GM12875 (cell line): ENCODE data around the gene SLC29A1.

Experiments
- H3K4me3 ChIP-seq: one replicate; pipeline ENCODE4 v1.5.1; 2011; ENCODE audit warnings: low read depth, low read length, control low read depth
- TF ChIP-seq, protein P1 (sequence below): IDR thresholded peaks from 2 replicates; pipeline ENCODE4 v1.5.1; 2011; ENCODE audit warnings: low read depth, mild to moderate bottlenecking, control low read depth, inconsistent platforms, low read length, moderate library complexity, borderline replicate concordance; ENCODE audit not compliant: insufficient read depth

Gene SLC29A1

DNA sequence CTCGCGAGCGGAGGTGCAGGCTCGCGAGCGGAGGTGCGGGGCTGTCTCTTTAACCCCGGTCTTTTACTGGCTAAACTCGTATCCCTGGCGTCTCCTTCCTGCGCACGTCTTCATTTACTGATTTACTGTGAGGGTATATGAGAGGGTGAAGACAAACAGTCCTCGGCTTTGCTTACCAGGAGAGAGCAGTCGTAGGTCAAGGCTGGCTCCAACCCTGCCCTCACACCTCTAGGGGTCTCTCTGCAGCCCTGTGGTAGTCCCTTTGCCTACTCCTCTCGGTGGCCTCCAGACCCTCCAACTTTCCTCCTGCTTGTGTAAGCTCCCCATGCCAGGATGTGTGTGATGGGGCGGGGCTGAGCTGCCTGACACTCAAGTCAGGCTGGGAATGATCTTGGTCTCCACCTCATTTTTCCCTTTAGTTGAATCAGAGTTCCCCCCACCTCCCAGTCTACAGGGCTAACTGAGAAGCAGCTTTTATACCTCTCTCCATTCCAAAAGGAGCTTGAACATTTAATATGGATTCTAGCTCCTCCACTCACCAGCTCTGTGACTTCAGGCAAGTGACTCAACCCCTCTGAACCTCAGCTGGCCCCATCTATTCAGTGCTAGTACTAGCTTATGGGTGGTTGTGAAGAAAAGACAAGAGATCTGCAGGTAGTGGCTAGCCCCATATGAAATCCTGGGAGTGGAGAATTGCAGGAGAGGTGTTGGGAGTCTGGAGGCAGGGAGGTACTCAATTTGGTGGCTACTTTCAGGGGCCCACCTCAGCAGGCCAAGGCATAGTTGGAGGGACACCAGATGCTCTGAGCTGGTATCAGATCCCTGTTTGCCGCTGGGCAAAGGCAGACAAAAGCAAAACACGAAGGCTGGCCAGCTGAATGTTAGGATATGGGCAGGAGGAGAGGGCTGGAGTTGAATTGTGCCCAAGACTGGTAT, 902 bp downstream of the SLC29A1 start:
- H3K4me3 ChIP-seq, result peak overlapping the region; percentile 50
- TF ChIP-seq, protein P1, sequence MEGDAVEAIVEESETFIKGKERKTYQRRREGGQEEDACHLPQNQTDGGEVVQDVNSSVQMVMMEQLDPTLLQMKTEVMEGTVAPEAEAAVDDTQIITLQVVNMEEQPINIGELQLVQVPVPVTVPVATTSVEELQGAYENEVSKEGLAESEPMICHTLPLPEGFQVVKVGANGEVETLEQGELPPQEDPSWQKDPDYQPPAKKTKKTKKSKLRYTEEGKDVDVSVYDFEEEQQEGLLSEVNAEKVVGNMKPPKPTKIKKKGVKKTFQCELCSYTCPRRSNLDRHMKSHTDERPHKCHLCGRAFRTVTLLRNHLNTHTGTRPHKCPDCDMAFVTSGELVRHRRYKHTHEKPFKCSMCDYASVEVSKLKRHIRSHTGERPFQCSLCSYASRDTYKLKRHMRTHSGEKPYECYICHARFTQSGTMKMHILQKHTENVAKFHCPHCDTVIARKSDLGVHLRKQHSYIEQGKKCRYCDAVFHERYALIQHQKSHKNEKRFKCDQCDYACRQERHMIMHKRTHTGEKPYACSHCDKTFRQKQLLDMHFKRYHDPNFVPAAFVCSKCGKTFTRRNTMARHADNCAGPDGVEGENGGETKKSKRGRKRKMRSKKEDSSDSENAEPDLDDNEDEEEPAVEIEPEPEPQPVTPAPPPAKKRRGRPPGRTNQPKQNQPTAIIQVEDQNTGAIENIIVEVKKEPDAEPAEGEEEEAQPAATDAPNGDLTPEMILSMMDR, result no peak

DNA sequence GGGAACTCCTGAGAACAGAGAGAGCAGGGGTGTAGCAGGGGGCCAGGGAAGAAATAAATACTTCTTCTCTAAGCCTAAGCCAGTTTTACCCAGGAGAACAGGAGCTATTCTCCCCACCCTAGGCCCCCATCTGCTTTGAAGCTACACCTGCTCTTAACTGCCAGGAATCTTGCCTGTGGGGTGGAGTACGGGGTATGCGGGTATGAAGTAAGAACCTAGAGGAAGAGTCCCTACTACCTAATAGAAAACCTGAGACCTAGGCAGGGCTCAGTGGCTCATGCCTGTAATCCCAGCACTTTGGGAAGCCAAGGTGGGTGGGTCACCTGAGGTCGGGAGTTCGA, 1.5 kb downstream of the SLC29A1 start:
- peak overlapping the region; percentile 50 for H3K4me3 ChIP-seq
- TF ChIP-seq, protein P1, result no peak

DNA sequence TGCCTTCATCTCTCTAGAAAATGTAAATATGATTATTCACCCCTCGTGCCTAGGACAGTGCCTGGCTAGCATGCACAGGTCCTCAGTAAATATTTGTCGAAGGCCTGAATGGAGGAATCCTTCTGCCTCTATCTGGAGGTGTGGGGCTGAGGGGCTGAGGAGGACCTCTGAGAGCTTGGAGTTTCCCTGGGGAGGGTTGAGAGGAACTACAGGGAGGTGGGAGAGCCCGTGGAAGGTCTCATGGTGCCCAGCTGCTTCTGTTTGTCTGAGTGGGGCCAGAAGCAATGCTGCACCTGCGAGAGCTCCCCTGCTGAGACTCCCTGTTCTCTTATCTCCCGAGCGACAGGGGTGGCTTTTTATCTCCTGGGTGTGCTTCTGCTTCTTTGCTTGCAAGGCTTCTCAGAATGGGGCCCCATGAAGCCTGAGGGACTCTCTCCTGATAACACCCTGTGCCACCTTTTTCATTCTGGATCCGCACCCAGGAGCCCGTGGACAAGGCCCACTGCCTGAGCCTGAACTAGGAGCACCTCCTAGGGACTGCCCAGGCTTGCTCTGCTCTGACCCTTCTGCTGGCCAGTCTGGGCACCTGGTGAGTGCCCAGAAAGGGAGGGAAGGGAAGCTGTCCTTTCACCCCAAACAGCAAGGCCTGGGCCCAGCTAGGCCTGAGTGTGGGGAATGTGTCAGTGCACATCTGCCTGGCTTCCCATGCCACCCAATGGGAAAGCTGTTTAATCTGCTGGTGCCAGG, 2.4 kb downstream of the SLC29A1 start:
- TF ChIP-seq, protein P1, result no peak
- no peak overlapping the region for H3K4me3 ChIP-seq

DNA sequence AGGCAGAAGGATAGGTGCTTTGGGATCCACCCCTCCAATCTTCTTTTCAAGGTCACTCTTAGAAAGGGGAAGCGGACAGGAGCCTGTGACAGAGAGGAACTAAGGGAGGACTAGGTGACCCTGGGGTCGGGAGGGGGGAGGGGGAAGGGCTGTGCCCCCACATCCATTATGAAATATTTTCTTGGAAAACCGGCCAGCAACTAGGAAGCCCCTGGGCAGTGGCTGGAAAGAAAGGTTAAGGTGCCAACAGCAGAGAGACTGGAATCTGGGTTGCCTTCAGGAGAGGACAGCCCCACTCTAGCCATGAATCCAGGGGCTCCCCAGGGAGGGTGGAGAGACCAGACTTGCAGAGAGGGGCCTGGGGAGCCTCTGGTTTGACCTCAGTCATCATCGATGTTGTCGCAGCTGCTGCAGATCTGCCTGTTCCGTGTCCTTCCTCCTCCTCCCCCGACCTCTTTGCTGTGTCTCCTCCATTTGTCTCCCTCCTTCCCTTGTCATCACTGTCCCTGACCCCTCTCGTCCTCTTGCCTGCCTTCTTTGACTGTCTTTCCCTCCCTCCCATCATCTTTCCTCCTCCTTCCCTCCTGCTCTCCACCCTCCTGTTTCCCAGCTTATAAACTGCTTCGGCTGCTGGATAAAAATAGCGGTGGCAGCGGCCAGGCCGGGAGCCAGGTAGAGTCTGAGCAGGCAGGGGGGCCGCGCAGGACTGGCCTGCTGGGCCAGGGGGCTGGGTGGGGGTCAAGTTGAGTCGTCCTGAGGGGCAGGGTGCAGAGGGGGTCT, 3.2 kb downstream of the SLC29A1 start:
- no peak overlapping the region for H3K4me3 ChIP-seq
- TF ChIP-seq, protein P1, result no peak

DNA sequence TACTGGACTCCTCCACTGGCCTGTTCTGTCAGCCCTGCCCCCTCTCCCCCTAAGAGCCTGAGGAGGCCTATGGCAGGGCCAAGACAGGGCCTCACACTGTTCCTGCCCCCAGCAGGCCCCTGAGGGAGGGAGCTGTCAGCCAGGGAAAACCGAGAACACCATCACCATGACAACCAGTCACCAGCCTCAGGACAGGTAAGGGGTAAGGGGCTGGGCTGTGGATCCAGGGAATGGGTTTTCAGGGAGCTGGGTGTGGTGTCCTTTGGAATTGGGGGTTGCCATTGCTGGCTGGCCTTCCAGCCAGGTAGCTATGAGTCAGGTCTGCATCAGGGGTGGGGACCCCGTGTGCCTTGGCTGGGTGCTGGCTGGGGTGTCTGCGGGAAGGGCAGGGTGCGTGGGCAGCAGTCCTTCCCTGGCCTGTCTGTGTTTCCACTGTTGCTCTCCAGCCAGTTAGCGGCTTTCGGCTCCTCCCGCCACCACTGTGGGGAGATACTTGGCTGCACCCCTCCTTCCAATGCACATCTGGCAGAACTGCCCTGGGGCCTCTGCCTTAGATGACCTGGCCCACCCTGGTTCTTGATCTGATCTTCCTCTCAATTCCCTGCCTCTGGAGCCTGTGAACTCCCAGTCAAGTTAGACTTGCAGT, 3.9 kb downstream of the SLC29A1 start:
- H3K4me3 ChIP-seq, result no peak overlapping the region
- TF ChIP-seq, protein P1, result no peak

DNA sequence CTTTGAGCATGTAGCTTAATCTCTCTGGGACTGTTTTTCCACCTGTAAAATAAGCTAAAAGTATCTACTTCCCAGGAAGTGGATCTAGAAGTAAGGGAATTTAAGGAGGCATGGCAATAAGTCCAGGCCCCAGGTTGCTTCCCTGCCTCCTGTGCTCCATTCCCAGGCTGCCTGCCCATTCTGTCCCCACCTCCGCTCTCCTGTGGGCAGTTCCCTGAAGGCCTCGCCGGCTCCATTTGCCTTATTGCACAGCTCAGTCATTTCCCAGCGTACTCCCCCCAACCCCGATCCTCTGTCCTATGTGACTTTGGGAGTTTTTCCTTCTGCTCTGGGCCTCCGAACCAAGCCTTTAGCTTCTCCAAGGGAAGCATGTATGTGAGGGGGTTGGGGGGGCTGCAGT, 4.6 kb downstream of the SLC29A1 start:
- no peak overlapping the region for H3K4me3 ChIP-seq
- TF ChIP-seq, protein P1, result no peak
